Activated gamma-delta T cell treated with Interleukin-2 at 50 U/mL for 16 hours (primary cell): Measurements from ENCODE around the gene COL2A1.

ENCODE experiments used
- DNase-seq: peaks from one replicate; pipeline ENCODE4 v3.0.0-alpha.2; 2020

Gene COL2A1

GRCh38 chr12:48004053-48004941 lies at the start of gene COL2A1:
TSS of gene COL2A1 (minus strand) at chr12:48004476. CDS start at chr12:48004321, 155 bp downstream.
- no peak for DNase-seq

- no peak for DNase-seq
These were observed 49.6 kb upstream of the COL2A1 start for GRCh38 chr12:48053883-48054282.

- no peak for DNase-seq
These were observed 48.8 kb upstream of the COL2A1 start for GRCh38 chr12:48053122-48053521.

- no peak for DNase-seq
These were observed 47.4 kb upstream of the COL2A1 start for GRCh38 chr12:48051681-48052080.

- DNase-seq, result no peak
These were observed 45.9 kb upstream of the COL2A1 start for GRCh38 chr12:48050174-48050573.

- no peak for DNase-seq
These were observed 41.8 kb upstream of the COL2A1 start for GRCh38 chr12:48045965-48046518.

GRCh38 chr12:48045061-48045846 lies 41.0 kb upstream of the COL2A1 start:
- no peak for DNase-seq

GRCh38 chr12:48044396-48044795 lies 40.1 kb upstream of the COL2A1 start:
- DNase-seq, result no peak

GRCh38 chr12:48043771-48044170 lies 39.5 kb upstream of the COL2A1 start:
- no peak for DNase-seq

- DNase-seq, result no peak
These were observed 37.5 kb upstream of the COL2A1 start for GRCh38 chr12:48041591-48042423.

GRCh38 chr12:48040354-48040753 lies 36.1 kb upstream of the COL2A1 start:
- no peak for DNase-seq

- no peak for DNase-seq
These were observed 34.9 kb upstream of the COL2A1 start for GRCh38 chr12:48039151-48039550.

- no peak for DNase-seq
These were observed 33.8 kb upstream of the COL2A1 start for GRCh38 chr12:48038085-48038484.

GRCh38 chr12:48037267-48037915 lies 33.1 kb upstream of the COL2A1 start:
- DNase-seq, result no peak

- DNase-seq, result no peak
These were observed 32.5 kb upstream of the COL2A1 start for GRCh38 chr12:48036818-48037217.

- no peak for DNase-seq
These were observed 30.8 kb upstream of the COL2A1 start for GRCh38 chr12:48034835-48035805.

GRCh38 chr12:48033451-48033850 lies 29.2 kb upstream of the COL2A1 start:
- no peak for DNase-seq

- DNase-seq, result no peak
These were observed 28.3 kb upstream of the COL2A1 start for GRCh38 chr12:48032597-48032996.

GRCh38 chr12:48031135-48031960 lies 27.1 kb upstream of the COL2A1 start:
- DNase-seq, result no peak

GRCh38 chr12:48030173-48030650 lies 25.9 kb upstream of the COL2A1 start:
- DNase-seq, result no peak
